ENCODE results near the gene INPP5E.

Gene INPP5E

GRCh38 chr9:136393531-136393930 lies 46.1 kb downstream of the INPP5E start:
- TF ChIP-seq, protein P1, sequence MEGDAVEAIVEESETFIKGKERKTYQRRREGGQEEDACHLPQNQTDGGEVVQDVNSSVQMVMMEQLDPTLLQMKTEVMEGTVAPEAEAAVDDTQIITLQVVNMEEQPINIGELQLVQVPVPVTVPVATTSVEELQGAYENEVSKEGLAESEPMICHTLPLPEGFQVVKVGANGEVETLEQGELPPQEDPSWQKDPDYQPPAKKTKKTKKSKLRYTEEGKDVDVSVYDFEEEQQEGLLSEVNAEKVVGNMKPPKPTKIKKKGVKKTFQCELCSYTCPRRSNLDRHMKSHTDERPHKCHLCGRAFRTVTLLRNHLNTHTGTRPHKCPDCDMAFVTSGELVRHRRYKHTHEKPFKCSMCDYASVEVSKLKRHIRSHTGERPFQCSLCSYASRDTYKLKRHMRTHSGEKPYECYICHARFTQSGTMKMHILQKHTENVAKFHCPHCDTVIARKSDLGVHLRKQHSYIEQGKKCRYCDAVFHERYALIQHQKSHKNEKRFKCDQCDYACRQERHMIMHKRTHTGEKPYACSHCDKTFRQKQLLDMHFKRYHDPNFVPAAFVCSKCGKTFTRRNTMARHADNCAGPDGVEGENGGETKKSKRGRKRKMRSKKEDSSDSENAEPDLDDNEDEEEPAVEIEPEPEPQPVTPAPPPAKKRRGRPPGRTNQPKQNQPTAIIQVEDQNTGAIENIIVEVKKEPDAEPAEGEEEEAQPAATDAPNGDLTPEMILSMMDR (conservative IDR thresholded peaks at IDR 0.05; ENCODE audit: low read depth), result no peak
- peak overlapping the region; percentile 15 for H3K27ac ChIP-seq
- ChIA-PET POLR2A (ENCODE audit: low non-redundant PET) (interaction anchor here (1.1 kb wide), 1 partner anchor 16 kb away, joined by 3 read pairs; no protein-coding TSS in a partner anchor), CTCF (interaction anchor here (0.7 kb wide), 1 partner anchor 11 kb away, joined by 3 read pairs; no protein-coding TSS in a partner anchor)
- no peak for DNase-seq (ENCODE audit: low spot score)

DNA sequence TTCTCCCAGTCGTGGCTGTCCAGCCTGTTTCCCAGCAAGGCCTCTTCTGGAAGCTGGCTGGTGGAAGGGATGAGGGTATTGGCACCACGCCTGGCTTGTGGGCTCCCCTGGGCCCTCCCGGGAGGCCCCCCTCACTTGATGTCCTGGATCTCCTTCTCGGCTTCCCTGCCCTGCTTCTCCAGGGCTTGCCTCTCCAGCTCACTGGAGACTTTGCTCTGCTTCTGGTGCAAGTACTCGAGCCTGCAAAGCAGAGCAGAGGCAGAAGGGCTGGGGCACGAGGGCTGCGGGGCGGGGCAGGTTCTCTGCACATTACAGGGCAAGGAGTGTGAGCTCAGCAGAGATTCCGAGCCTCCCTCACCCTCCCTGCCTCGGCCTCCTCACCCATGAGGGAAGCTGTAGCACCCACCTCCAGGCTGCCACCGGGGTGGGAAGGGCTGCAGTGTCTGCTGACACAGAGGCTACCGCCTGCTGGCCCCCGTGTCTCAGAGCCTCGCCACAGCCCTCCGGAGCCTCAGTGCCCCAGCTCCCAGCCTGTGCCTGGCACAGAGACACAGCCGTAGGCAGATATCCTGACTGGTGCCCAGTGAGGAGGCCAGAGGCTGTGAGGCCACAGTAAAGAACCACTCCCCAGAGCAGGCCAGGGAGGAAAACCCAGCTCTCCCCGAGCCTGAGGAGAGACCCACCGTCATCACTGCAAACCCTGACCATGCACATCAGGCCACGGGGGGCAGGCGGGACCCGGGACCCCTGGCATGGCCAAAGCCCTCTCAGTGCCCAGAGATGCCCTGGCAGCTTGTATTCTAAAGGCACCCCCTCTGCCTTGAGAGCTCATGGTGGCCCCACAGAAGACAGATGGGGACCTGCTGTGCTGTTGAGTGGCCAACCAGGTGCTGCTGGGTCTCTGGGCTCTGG lies 46.9 kb downstream of the INPP5E start:
- CTCF ChIA-PET, result interaction anchor here (0.6 kb wide), 1 partner anchor 96 kb away, joined by 4 read pairs; no protein-coding TSS in a partner anchor
- POLR2A ChIA-PET (ENCODE audit: low non-redundant PET), result interaction anchor here (1.1 kb wide), 1 partner anchor 17 kb away, joined by 3 read pairs; no protein-coding TSS in a partner anchor
- DNase-seq (ENCODE audit: low spot score), result no peak
- peak overlapping the region; percentile 15 for H3K27ac ChIP-seq
- TF ChIP-seq, protein P1 (conservative IDR thresholded peaks at IDR 0.05; ENCODE audit: low read depth), result no peak

GRCh38 chr9:136391737-136392537 lies 47.7 kb downstream of the INPP5E start:
- POLR2A ChIA-PET (ENCODE audit: low non-redundant PET), result no interaction called here
- no peak for DNase-seq (ENCODE audit: low spot score)
- H3K27ac ChIP-seq, result peak overlapping the region; percentile 15; the same call in 1 of the 2 replicates
- CTCF ChIA-PET, result no interaction called here
- TF ChIP-seq, protein P1 (conservative IDR thresholded peaks at IDR 0.05; ENCODE audit: low read depth), result no peak

- POLR2A ChIA-PET (ENCODE audit: low non-redundant PET), result no interaction called here
- CTCF ChIA-PET, result interaction anchor here (0.5 to 1.1 kb wide), 4 partner anchors 27 to 302 kb away, joined by 3 read pairs; no protein-coding TSS in a partner anchor
- TF ChIP-seq, protein P1 (conservative IDR thresholded peaks at IDR 0.05; ENCODE audit: low read depth), result no peak
- peak overlapping the region; percentile 2; the same call in 1 of the 2 replicates for H3K27ac ChIP-seq
- DNase-seq (ENCODE audit: low spot score), result no peak
Observed at GRCh38 chr9:136389396-136389795, 50.2 kb downstream of the INPP5E start.

GRCh38 chr9:136387217-136387616 lies 52.4 kb downstream of the INPP5E start:
- ChIA-PET POLR2A (ENCODE audit: low non-redundant PET) (no interaction called here), CTCF (interaction anchor here (0.6 to 0.9 kb wide), 2 partner anchors 11 to 48 kb away, joined by 3 read pairs; no protein-coding TSS in a partner anchor)
- DNase-seq (ENCODE audit: low spot score), result no peak
- TF ChIP-seq, protein P1 (conservative IDR thresholded peaks at IDR 0.05; ENCODE audit: low read depth), result no peak
- no peak overlapping the region for H3K27ac ChIP-seq

DNA sequence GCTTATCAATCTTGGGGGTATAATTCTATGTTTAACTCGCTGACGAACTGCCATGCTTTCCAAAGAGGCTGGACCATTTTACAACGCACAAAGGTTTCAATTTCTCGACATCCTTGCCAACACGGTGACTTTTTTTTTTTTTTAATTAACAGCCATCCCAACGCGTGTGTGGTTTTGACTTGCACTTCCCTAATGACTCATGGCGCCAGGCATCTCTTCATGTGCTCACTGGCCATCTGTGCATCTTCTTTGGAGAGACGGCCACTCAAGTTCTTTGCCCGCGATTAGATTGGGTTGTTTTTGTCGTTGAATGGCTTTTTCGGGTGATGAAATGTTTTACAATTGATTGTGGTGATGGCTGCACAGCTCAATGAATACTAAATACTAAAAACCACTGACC lies 53.6 kb downstream of the INPP5E start:
- CTCF ChIA-PET, result interaction anchor here (0.6 to 0.7 kb wide), 3 partner anchors 57 to 220 kb away, joined by 3 to 4 read pairs (median 3); no protein-coding TSS in a partner anchor
- TF ChIP-seq, protein P1 (conservative IDR thresholded peaks at IDR 0.05; ENCODE audit: low read depth), result no peak
- POLR2A ChIA-PET (ENCODE audit: low non-redundant PET), result no interaction called here
- no peak for DNase-seq (ENCODE audit: low spot score)
- no peak overlapping the region for H3K27ac ChIP-seq
